ENCODE data around the gene SLC30A7.

Gene SLC30A7

DNA sequence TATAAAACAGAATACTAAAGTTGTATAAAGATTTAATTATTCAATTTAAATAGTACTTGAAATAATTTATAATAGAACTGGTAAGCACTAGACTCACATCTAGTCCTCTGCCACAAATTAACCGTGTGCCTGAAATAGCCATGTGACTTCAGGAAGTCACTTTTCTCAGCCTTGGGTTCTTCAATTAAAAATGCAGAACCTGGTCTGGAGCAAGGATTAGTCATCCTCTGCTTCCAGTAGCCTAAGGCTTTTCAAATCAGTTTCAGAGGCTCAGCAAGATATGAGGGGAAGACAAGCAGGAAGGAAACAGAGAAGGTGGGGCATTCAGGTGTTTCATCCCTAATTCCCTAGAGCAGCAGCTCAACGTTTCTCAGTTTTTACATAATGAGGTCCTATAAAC lies 106.7 kb downstream of the SLC30A7 start:
- DNase-seq (ENCODE audit: low read depth): no peak
- no peak overlapping the region for H3K4me3 ChIP-seq (ENCODE audit: low read depth, low read length)
- TF ChIP-seq, protein P1, sequence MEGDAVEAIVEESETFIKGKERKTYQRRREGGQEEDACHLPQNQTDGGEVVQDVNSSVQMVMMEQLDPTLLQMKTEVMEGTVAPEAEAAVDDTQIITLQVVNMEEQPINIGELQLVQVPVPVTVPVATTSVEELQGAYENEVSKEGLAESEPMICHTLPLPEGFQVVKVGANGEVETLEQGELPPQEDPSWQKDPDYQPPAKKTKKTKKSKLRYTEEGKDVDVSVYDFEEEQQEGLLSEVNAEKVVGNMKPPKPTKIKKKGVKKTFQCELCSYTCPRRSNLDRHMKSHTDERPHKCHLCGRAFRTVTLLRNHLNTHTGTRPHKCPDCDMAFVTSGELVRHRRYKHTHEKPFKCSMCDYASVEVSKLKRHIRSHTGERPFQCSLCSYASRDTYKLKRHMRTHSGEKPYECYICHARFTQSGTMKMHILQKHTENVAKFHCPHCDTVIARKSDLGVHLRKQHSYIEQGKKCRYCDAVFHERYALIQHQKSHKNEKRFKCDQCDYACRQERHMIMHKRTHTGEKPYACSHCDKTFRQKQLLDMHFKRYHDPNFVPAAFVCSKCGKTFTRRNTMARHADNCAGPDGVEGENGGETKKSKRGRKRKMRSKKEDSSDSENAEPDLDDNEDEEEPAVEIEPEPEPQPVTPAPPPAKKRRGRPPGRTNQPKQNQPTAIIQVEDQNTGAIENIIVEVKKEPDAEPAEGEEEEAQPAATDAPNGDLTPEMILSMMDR (IDR thresholded peaks at IDR 0.05; ENCODE audit: control insufficient read depth, extremely low read depth, insufficient read depth): no peak

DNA sequence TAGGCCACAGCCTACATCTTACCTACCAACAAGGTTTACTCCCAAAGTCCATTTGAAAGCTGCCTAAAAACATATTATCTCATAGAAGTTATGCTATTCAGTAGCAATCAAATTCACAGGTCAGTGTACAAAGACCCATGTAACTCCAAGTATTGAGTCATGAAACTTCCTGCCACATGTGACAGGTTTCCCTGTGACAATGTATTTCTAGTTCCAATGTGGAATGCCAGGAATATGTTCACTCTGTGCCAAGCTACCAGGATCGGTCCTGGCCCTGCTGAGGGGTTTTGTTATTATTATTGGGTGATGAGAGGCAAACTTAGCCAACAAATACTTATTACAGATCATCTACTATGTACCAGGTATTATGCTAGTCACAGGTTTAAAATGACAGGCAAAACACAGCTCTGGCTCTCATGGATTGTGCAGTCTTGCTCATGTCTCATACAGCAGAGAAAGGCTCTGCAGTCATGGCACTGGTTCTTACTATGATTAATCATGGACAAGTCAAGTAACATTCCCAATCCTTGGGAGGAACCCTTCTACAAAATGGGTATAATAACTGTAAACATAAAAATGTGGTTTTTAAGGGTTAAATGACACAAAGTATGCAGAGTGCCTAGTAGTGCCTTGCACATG lies 107.2 kb downstream of the SLC30A7 start:
- TF ChIP-seq, protein P1 (IDR thresholded peaks at IDR 0.05; ENCODE audit: control insufficient read depth, extremely low read depth, insufficient read depth): no peak
- no peak overlapping the region for H3K4me3 ChIP-seq (ENCODE audit: low read depth, low read length)
- no peak for DNase-seq (ENCODE audit: low read depth)

DNA sequence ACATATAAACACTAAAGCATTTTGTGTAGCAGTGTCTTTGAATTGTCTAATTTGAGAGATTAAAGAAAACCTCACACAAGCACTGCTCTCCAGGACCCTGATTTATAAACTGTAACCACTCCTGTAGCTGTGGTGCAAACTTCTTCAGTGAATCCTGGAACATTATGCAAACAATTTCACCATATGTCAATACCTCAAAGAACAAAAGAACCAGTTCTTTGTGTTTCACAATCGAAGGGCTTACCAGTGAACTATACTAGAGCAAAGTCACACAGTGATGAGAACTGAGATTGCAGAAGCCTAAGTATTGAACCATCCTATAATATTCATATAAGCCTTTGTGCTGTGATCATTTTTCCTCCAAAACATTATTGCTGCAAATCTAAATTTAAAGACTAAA lies 108.2 kb downstream of the SLC30A7 start:
- no peak for DNase-seq (ENCODE audit: low read depth)
- TF ChIP-seq, protein P1 (IDR thresholded peaks at IDR 0.05; ENCODE audit: control insufficient read depth, extremely low read depth, insufficient read depth): no peak
- H3K4me3 ChIP-seq (ENCODE audit: low read depth, low read length): no peak overlapping the region

DNA sequence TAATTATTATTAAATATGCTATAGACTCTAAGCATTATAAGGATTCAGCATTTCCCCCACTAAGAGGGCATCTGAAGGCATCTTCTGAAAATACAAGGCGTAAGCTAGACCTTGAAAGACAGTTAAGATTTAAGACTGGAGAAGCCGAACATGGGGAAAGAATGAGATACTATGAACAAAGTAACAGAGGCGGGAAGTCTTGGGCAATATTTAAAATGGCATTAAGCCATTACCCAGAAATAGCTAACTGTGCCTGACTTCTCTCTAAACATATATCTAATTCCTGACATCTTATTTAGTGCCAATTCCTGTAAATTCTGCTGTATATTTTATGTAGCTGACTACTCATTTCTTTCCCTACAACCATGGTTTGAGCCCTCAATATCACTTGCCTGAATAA lies 108.8 kb downstream of the SLC30A7 start:
- H3K4me3 ChIP-seq (ENCODE audit: low read depth, low read length): no peak overlapping the region
- DNase-seq (ENCODE audit: low read depth): no peak
- TF ChIP-seq, protein P1 (IDR thresholded peaks at IDR 0.05; ENCODE audit: control insufficient read depth, extremely low read depth, insufficient read depth): no peak

DNA sequence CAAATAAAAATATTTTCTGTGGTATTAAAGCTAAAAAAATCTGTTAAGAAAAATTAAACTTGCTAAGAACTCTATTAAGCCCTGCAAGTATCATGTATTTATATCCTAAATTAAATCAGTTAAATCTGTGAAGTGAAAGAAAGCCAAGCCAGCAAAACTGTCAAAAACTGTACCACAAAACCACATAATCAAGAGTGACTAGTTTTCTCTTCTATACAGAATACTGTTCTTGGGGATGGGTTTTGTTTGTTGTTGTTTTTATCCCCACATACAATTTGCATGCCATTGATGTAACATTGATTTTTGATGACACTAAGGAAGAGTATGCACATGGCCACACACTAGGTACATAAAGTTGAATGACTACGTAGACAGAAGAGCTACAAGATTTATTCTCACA lies 109.3 kb downstream of the SLC30A7 start:
- DNase-seq (ENCODE audit: low read depth): no peak
- no peak overlapping the region for H3K4me3 ChIP-seq (ENCODE audit: low read depth, low read length)
- TF ChIP-seq, protein P1 (IDR thresholded peaks at IDR 0.05; ENCODE audit: control insufficient read depth, extremely low read depth, insufficient read depth): no peak

DNA sequence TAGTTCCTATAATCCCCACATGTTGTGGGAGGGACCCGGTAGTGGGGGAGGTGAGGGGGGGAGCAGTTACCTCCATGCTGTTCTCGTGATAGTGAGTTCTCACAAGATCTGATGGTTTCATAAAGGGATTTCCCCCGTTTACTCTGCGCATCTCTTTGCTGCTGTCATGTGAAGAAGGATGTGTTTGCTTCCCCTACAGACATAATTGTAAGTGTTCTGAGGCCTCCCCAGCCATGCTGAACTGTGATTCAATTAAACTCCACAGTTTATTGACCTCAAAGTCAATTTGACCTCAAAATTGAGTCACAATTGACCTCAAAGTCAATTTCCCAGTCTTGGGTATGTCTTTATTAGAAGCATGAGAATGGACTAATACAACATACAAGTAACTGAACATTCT lies 110.0 kb downstream of the SLC30A7 start:
- DNase-seq (ENCODE audit: low read depth): no peak
- TF ChIP-seq, protein P1 (IDR thresholded peaks at IDR 0.05; ENCODE audit: control insufficient read depth, extremely low read depth, insufficient read depth): no peak
- no peak overlapping the region for H3K4me3 ChIP-seq (ENCODE audit: low read depth, low read length)

DNA sequence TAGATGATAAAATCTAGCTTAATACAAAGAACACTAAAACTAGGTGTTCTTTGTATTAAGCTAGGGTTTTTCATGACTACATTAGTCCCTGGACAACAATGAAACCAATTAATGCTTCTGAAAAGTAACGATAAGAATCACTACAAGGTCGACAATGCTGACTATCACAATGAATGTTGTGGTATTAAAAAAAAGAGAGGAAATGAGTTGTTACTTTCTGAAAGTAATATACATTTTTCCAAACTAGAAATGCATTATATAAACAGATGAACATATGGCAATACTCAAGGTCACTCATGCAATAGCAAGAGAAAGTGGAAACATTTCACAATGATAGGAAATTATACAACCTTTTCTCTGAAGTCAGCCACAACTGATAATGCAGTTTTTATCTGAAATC lies 110.7 kb downstream of the SLC30A7 start:
- DNase-seq (ENCODE audit: low read depth): no peak

More for the DNA sequence above, 110.7 kb downstream of the SLC30A7 start:
- TF ChIP-seq, protein P1 (IDR thresholded peaks at IDR 0.05; ENCODE audit: control insufficient read depth, extremely low read depth, insufficient read depth): no peak
- H3K4me3 ChIP-seq (ENCODE audit: low read depth, low read length): no peak overlapping the region
